ENCODE data around the gene CAPN11.

The CAPN11 gene

GRCh38 chr6:44158770-44159228 is at the start of gene CAPN11:
Gene CAPN11, plus strand, starts transcription at chr6:44158820. Its CDS starts 29 bp downstream, at chr6:44158849.
- no peak for DNase-seq

- no peak for DNase-seq
Measured at GRCh38 chr6:44109212-44109611, 49.4 kb upstream of the CAPN11 start.

DNA sequence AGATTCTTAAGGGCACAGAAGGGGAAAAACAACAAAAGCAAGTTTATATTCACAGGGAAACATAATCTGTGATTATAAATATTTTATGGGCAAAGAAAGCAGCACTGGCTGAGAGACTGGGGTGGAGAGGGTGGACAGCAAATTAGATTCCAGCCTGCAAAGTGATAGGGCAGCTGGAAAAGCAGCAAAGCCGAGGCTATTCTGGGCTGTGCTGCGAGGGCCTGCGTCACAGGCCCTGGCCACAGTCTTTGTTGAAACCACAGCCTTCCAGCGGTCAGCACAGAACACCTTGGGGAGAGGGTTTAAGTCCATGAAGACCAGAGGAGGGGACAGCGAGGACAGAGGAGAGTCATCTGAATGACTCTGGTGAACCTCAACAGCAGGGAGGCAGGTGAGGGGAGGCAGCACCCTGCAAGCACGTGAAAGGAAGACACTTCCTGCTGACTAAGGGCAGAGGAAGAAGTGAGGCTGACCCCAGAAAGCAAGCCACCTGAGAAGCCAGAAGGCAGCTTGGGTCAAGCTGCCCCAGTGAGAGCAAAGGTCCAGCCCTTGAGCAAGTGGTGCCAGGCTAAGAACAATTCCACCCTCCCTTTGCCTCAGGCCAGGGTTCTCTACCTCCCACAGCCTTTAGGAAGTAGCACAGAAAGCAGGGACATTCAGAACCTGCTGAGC is 48.5 kb upstream of the CAPN11 start:
- DNase-seq: no peak

GRCh38 chr6:44110966-44111365 is 47.7 kb upstream of the CAPN11 start:
- no peak for DNase-seq

GRCh38 chr6:44111434-44112417 is 46.9 kb upstream of the CAPN11 start:
- DNase-seq: no peak

DNA sequence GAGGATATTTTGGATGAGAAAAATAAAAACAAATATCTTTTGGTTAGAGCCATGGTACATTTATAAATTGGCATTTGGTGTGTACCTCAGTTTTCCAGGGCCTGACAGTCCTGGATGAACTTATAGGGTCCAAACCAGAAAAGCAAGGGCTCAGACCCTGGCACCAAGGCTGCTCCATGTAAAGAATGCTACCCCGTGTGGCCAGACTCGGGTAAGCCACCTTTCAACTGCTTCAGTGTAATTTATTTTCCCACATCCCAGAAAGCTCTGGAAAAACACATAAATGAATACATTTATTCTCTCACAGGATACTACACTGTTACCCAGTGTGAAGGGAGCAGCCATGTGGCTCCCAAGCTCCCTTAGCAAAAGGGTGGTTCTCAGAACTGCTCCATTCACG is 45.2 kb upstream of the CAPN11 start:
- DNase-seq: no peak

- no peak for DNase-seq
Measured at GRCh38 chr6:44115866-44116265, 42.8 kb upstream of the CAPN11 start.

DNA sequence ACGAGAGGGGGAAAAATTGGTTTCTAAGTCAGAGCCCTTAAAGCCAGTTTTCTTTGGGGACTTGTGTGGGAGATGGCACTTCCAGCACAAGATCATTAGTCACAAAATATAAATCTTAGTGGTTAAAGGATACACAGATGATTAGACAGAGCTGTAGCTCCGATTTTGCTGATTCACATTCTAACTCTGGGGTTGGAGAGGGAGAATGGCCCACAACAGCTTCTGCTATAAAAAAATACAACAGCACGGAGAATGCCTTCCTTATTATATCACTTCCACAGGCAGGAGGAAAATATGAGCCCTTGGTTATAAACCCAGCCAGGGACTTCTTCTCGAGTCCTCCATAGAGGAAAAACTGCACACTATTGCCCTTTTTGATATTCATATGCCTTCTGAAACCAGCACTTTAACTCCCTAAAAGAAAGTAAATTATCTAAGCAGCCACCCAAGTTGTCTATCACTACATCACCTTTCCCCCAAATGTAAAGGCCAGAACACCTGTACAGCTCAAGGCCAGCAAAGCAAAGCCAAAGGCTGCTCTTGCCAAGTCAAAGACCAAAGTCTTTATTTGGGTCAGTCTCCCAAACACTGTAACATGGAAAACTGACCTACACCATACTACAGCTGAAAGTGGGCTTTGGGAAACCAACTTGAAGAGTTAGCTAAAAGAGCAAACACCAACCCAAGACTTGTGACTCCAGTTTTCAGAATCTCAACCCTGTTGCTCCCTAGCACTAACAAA is 41.8 kb upstream of the CAPN11 start:
- DNase-seq: no peak

- no peak for DNase-seq
Measured at GRCh38 chr6:44117397-44118128, 41.1 kb upstream of the CAPN11 start.

- DNase-seq: no peak
Measured at GRCh38 chr6:44119704-44120262, 38.8 kb upstream of the CAPN11 start.

DNA sequence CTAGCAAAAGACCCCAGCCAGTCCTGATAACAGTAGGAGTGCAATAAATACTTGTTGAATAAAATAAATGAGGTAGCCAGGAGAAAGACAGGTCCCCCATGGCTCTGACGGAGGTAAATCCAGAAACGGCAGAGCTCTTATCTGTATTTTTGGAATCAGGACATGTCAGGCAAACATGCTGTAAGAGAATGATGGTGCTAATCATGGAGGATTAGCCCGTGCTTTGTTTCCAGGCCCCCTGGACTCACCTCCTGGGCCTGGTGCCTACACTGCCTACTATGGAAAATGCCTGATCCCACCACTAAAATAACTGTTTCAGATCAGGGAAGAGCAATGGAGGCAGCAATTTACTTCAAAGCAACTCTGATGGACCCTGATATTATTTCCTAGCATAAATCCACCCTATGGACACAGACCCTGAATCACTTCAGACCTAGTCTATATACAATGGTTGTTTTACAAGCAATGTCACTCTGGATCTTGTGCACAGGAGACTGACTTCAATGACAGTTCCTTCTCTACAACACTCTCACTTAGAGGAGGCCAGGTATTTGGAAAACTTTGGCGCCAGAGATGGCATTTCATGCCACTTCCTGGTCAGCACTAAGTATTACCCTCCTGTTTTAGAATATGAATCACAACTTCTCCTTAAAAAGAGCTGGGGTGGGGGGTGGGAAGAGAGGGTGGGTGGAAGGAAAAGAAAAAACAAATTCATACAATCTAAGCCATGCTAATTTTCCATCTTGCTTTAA is 37.8 kb upstream of the CAPN11 start:
- DNase-seq: no peak

DNA sequence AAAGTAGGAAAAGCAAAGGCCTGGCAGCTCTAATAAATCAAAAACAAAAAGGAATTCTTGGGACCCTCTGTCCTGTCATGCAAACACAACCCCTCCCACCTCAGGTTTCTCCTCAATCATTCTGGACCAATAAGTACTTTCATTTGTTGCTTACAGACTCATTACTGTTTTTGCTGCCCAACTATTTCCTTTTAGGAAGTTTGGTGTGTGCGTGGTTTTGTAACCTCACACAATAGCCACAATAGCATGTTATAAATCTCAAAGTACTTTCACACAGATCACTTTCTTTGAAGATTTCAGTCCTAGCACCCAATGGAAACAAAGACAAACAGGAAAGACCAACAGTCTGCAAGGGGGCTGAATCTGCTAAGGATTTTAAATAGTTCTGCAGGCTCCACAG is 35.8 kb upstream of the CAPN11 start:
- DNase-seq: no peak

- DNase-seq: no peak
Measured at GRCh38 chr6:44123544-44123943, 35.1 kb upstream of the CAPN11 start.

DNA sequence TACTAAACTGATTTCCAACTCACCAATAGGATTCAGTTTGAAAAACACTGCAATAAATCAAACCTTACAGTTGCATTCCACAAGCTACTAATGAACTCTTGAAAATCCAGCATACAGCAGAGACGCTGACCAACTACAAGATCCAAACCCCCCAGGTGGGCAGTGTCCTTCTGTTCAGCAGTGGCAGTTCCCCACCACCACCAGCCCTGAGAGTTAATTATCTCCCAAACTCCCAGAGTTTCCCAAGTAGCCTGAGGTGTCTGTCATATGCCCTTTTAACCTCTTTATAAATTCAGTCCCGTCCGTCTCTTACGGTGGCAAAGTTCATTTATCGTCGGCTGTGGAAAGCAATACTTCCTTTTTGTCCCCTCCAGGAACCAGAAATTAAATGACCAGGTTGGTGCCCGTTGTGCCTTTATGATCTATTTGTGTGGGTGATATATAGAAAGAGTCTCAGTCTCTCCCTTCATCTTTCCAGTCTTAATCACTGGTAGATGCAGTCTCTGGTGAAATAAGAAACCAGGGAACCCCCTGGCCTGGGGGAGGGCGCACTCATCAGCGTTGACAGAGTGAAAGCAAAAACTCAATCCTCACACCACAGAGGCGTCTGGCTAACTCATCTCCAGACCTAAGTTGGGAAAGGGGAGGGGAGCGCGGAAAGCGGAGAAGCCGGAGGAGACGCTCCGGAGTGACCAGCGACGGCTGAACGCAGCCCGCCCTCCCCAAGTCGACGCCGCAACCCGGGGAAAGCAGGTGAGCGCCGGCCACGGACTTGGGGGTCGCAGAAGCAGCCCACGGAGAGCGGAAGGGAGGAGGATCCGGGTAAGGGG is 32.1 kb upstream of the CAPN11 start:
- DNase-seq: no peak

DNA sequence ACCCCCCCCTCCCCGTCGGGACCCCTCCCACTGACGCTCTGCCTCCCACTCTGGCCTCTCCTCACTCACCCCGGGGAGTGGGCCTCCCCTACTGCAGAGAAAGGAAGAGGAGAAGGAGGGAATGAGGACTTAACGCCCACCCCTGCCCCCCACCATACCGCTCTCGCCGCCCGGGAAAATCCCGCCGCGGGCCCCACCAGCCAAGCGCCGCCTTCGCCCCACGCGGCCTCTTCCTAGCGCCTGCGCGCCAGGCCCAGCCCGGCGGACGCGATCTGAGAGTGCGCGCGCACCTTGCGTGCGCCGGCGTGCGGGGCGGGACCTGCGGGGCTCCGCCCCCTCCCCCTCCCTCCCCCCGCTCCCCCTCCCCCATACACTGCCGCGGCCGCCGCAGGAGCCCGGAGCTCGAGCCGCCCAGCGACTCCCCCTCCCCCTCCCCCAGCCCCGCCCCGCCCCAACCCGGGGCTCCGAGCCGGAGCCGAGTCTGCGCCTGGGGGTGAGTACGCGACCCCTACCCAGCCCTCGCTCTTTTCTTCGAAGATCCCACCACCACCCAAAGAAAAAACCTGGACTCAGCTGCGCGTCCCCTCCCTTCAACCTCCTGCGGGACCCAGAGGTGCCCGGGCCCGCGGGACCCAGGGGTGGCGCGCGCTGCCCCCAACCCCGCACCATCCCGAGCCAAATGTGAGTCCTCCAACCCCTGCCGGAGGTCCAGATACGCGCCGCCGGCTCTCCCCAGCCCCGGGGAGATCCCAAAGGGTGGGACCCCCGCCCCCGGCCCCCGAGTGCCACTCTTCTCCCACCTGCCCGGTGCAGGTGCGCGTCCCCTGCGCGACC is 31.2 kb upstream of the CAPN11 start, which contains the start of the genes MRPL14 and TMEM63B:
TSS of gene MRPL14 (minus strand) at position 267 of the 834 bp plus-strand sequence. CDS start 10,841 bp downstream, outside the sequence.
TSS of gene TMEM63B (plus strand) at position 369 of the 834 bp plus-strand sequence. CDS start 7,031 bp downstream, outside the sequence.
- DNase-seq: peak; percentile 46

DNA sequence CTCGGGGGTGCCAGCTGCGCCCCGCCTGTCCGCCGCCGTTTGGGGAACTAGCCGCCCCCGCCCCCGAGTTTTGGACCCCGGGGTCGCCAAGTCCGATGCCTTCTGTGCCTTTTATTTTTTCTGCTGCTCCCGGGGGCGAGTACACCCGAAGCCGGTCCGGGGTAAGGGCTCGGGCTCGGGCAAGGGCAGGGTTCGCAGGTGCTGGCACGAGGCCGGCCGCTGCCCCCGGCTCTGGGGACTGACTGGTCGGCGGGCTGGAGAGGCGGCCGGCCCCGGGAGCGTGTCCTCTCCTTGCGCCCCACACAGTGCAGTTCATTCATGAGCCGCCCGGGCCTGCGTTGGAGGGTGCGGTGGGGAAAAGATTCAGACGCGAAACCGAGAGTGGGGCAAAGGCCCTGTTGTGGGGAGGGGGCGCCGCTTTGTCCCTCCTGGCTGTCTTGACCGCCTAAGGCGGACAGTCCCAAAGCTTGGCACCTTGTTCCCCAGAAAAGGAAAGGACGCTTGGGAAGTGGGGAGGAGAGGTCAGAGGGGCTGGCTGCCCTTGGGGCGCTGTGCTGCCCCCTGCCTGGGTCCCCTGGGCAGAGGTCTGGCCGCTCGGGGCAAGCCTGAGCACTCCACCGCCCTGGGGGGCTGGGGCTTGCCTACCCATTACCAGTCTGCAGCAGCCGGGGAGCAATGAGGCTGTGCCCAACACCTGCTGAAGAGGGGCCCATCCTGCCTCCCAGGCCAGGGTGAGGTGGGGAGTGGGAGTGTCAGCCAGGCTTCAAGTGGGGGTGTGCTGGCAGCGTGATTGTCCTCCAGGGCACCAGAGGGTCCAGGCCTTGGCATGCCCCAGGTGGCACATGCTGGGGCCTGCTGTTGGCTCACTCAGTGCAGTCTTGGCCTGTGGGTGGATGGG is 30.4 kb upstream of the CAPN11 start:
- no peak for DNase-seq

- no peak for DNase-seq
Measured at GRCh38 chr6:44129841-44130322, 28.7 kb upstream of the CAPN11 start.

DNA sequence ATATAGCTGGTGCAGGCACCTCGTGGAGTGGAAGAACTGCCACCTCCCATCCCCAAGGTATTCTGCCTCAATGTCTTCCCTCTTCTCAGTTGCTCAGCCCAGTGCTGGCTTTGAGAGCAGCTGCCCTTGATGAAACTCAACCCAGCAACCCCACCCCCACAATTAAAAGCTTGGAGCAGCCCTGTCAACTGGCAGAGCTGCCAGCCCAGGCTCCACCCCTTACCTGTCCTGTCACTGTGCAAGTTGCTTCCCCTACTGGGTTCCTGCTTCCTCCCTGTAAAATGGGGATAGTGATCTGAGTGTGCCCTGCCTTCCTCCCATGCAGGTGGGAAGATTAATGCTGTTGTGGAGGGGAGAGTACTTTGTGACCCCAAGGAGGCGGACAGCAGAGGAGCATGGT is 26.7 kb upstream of the CAPN11 start:
- peak; percentile 16 for DNase-seq

Data from NCI-H1436 treated with DMSO at 0.1 percent for 48 hours (cell line).